Endothelial cell of umbilical vein (primary cell): Measurements from ENCODE around the gene C10orf53. TPM values are rescaled to one million over a fixed set of nuclear protein-coding genes. Genes with fewer than 3 reads are reported as not detected.

Experiments used
- BruUV-seq: library from RNA; stranded (reverse); fragments of 400-500 nt; replicated peaks from 2 replicates; lab custom pipeline; 2021; lab: Mats Ljungman, UMichigan
- CTCF ChIA-PET: fragments of 300-600, 350-600 bp; sonication (Branson Sonifier 250); formaldehyde crosslinking; loops from one replicate; lab custom pipeline; 2021; ENCODE audit warnings: antibody characterized with exemption, inconsistent platforms; lab: Charles Lee
- POLR2A ChIA-PET: fragments of 300-600, 350-600 bp; sonication (Branson Sonifier 250); formaldehyde crosslinking; loops from one replicate; lab custom pipeline; 2021; ENCODE audit warnings: antibody characterized with exemption, inconsistent platforms; lab: Charles Lee
- DNase-seq: peaks from one replicate; pipeline ENCODE4 v3.0.0-alpha.2; 2011; ENCODE audit warnings: low read depth, low spot score
- FAIRE-seq: peaks from 2 replicates; lab custom pipeline; 2011; peaks lifted over from hg19 to GRCh38; lab: Jason Lieb, UNC
- H2AFZ ChIP-seq: 2 replicates; pipeline ENCODE4 v1.6.0; 2012; ENCODE audit warnings: low read depth, low read length, control low read depth, inconsistent platforms
- H3K27ac ChIP-seq: 2 replicates; pipeline ENCODE4 v1.5.1; 2011; ENCODE audit warnings: low read depth, mild to moderate bottlenecking, control low read depth, low read length, moderate library complexity; ENCODE audit not compliant: insufficient read depth
- H3K27me3 ChIP-seq, 2 experiments: 2 replicates each; pipeline versions ENCODE4 v1.6.0 to v1.6.1; 2011; ENCODE audit warnings: low read length in 2 of 2, mixed read lengths in 1 of 2; ENCODE audit not compliant: control insufficient read depth in 2 of 2, insufficient read depth in 2 of 2
- H3K36me3 ChIP-seq, 2 experiments: 2 replicates in 1 of 2; 3 replicates in 1 of 2; pipeline ENCODE4 v1.5.1; 2011; ENCODE audit warnings: low read length in 2 of 2, mild to moderate bottlenecking in 1 of 2, moderate library complexity in 1 of 2; ENCODE audit not compliant: control insufficient read depth in 2 of 2, insufficient read depth in 2 of 2; ENCODE audit errors: extremely low read depth in 1 of 2
- H3K4me1 ChIP-seq: 3 replicates; pipeline ENCODE4 v1.5.1; 2011; ENCODE audit warnings: mild to moderate bottlenecking, low read length; ENCODE audit not compliant: control insufficient read depth, insufficient read depth; ENCODE audit errors: extremely low read depth
- H3K4me2 ChIP-seq: 2 replicates; pipeline ENCODE4 v1.6.1; 2011; ENCODE audit warnings: low read length, control low read depth, mixed read lengths; ENCODE audit not compliant: insufficient read depth
- H3K4me3 ChIP-seq, 3 experiments: fragments of 200-600 bp in 1 of 3; sonication (generic), shearing (Covaris generic) in 1 of 3; replicated peaks in 1 of 3; 2 replicates each; pipeline ENCODE4 v1.5.1; 2011 to 2016; ENCODE audit warnings: control low read depth in 3 of 3, low read length in 3 of 3, mild to moderate bottlenecking in 2 of 3, inconsistent platforms in 1 of 3, low read depth in 1 of 3, moderate library complexity in 1 of 3; ENCODE audit not compliant: insufficient read depth in 1 of 3
- H3K79me2 ChIP-seq: 2 replicates; pipeline ENCODE4 v1.6.0; 2012; ENCODE audit warnings: low read length, inconsistent platforms; ENCODE audit not compliant: control insufficient read depth, insufficient read depth
- H3K9ac ChIP-seq: replicated peaks from 2 replicates; pipeline ENCODE3; 2011; ENCODE audit warnings: low read length, control low read depth; ENCODE audit not compliant: insufficient read depth; ENCODE audit errors: extremely low read depth
- H3K9me1 ChIP-seq: replicated peaks from 3 replicates; pipeline ENCODE4 v1.6.0; 2011; ENCODE audit warnings: mild to moderate bottlenecking, low read length; ENCODE audit not compliant: control insufficient read depth, insufficient read depth; ENCODE audit errors: extremely low read depth
- H3K9me3 ChIP-seq: replicated peaks from 2 replicates; pipeline ENCODE4 v1.5.1; 2012; ENCODE audit warnings: low read length, inconsistent platforms; ENCODE audit not compliant: control insufficient read depth, insufficient read depth
- H4K20me1 ChIP-seq: replicated peaks from 2 replicates; pipeline ENCODE3; 2011; ENCODE audit warnings: mild to moderate bottlenecking, low read length; ENCODE audit not compliant: control insufficient read depth, insufficient read depth; ENCODE audit errors: extremely low read depth
- CTCF ChIP-seq, 2 donors: IDR thresholded peaks; 1 replicate in 1 of 2; 2 replicates in 1 of 2; pipeline ENCODE4 v1.5.1; 2011; ENCODE audit warnings: low read length in 2 of 2, mild to moderate bottlenecking in 2 of 2, moderate library complexity in 2 of 2, control low read depth in 1 of 2, inconsistent platforms in 1 of 2, low read depth in 1 of 2; ENCODE audit not compliant: insufficient read depth in 1 of 2; ENCODE audit errors: extremely low read depth in 1 of 2
- EZH2 ChIP-seq: IDR thresholded peaks from 2 replicates; pipeline ENCODE4 v1.6.1; 2012; ENCODE audit warnings: borderline replicate concordance, low read depth, mild to moderate bottlenecking, moderate library complexity, low read length, inconsistent platforms; ENCODE audit not compliant: severe bottlenecking
- FOS ChIP-seq: IDR thresholded peaks from 2 replicates; pipeline ENCODE4 v1.6.1; 2011; ENCODE audit warnings: mild to moderate bottlenecking, low read length, moderate library complexity, borderline replicate concordance; ENCODE audit not compliant: insufficient read depth
- GATA2 ChIP-seq: IDR thresholded peaks from 2 replicates; pipeline ENCODE4 v1.7.0; 2011; ENCODE audit warnings: low read depth, mild to moderate bottlenecking, moderate library complexity, mixed read lengths, low read length; ENCODE audit not compliant: insufficient read length, insufficient read depth
- JUN ChIP-seq: IDR thresholded peaks from 2 replicates; pipeline ENCODE4 v1.6.1; 2011; ENCODE audit warnings: borderline replicate concordance, low read depth; ENCODE audit not compliant: insufficient read length, insufficient read depth
- MAX ChIP-seq: IDR thresholded peaks from 2 replicates; pipeline ENCODE4 v1.6.1; 2011; ENCODE audit not compliant: insufficient read depth, insufficient read length
- MYC ChIP-seq: IDR thresholded peaks from one replicate; pipeline ENCODE4 v1.6.1; 2011; ENCODE audit warnings: mild to moderate bottlenecking, low read depth, low read length
- POLR2A ChIP-seq: IDR thresholded peaks from 2 replicates; pipeline ENCODE4 v1.6.1; 2012; ENCODE audit warnings: low read depth, mild to moderate bottlenecking, control low read depth, low read length
- POLR2AphosphoS5 ChIP-seq: IDR thresholded peaks from 2 replicates; pipeline ENCODE4 v1.6.1; 2012; ENCODE audit warnings: low read depth, mild to moderate bottlenecking, control low read depth, low read length, moderate library complexity; ENCODE audit not compliant: insufficient read depth
- dilution Hi-C: fragments of 300-500 bp; cut with MboI; formaldehyde crosslinking; loops from one replicate; pipeline ENCODE4 v1.15.0; 2019; ENCODE audit warnings: low sequenced_read_pairs; ENCODE audit not compliant: extremely low pct_ligation_motif_present
- intact Hi-C: fragments of 100-400 bp; cut with micrococcal nuclease; formaldehyde crosslinking; loops from one replicate; pipeline ENCODE4 v1.10.0; 2022
- polyA plus RNA-seq, 4 experiments: library from polyadenylated mRNA; depleted of rRNA in 3 of 4; stranded (reverse) in 3 of 4; unstranded in 1 of 4; fragments of >200 nt; gene quantifications; 2 replicates each; pipeline versions ENCODE4 v1.2.1 to v1.2.3, GENCODE V29; 2011 to 2012; ENCODE audit warnings: missing spikeins in 1 of 4
- total RNA-seq: library from RNA; stranded (reverse); gene quantifications from 2 replicates; pipeline ENCODE4 v1.2.3, GENCODE V29; 2021

C10orf53 gene
- total and polyA plus RNA-seq, 2 donors (not counting 3 experiments of a cell fraction or from before 2014, with no cell fraction given), result not detected

GRCh38 chr10:49642311-49642710, 37.1 kb upstream of the C10orf53 start:
- Histone ChIP-seq H3K9ac (no peak overlapping the region), H2AFZ (no peak overlapping the region), H3K9me3 (no peaks in the 10 kb centered on the region), H3K4me1 (no peaks in the 10 kb centered on the region), H4K20me1 (no peaks in the 10 kb centered on the region), H3K4me2 (no peak overlapping the region), H3K4me3 (no peak overlapping the region), H3K27me3 (peaks cover 0 to 7% of the 10 kb centered on the region in 2 experiments), H3K9me1 (no peaks in the 10 kb centered on the region), H3K27ac (no peak overlapping the region), H3K79me2 (no peaks in the 10 kb centered on the region), H3K36me3 (no peaks in the 10 kb centered on the region)
- no TSS peak for BruUV-seq
- dilution Hi-C loops (no loop called here), intact Hi-C loops (no loop called here)
- DNase-seq (no peak), FAIRE-seq (no peak)
- TF ChIP-seq MYC (no peak), GATA2 (no peak), EZH2 (no peak), MAX (no peak), POLR2AphosphoS5 (no peak), POLR2A (no peak), JUN (no peak), FOS (no peak), CTCF (IDR thresholded peaks at IDR 0.05; ENCODE audit: extremely low read depth in 1 of 2, insufficient read depth in 1 of 2, low read depth in 1 of 2, low read length in 2 of 2) (no peak)
- CTCF ChIA-PET, result no interaction called here
- POLR2A ChIA-PET, result no interaction called here
